DMS79 treated with DMSO at 0.1 percent for 48 hours (cell line): ENCODE data around the gene DUS1L.
A peak's percentile ranks its signal among the peaks of the same experiment; 100 is the strongest.

Experiments used
- DNase-seq: peaks from one replicate; lab custom pipeline; 2025; lab: John Stamatoyannopoulos, UW

The DUS1L gene

DNA sequence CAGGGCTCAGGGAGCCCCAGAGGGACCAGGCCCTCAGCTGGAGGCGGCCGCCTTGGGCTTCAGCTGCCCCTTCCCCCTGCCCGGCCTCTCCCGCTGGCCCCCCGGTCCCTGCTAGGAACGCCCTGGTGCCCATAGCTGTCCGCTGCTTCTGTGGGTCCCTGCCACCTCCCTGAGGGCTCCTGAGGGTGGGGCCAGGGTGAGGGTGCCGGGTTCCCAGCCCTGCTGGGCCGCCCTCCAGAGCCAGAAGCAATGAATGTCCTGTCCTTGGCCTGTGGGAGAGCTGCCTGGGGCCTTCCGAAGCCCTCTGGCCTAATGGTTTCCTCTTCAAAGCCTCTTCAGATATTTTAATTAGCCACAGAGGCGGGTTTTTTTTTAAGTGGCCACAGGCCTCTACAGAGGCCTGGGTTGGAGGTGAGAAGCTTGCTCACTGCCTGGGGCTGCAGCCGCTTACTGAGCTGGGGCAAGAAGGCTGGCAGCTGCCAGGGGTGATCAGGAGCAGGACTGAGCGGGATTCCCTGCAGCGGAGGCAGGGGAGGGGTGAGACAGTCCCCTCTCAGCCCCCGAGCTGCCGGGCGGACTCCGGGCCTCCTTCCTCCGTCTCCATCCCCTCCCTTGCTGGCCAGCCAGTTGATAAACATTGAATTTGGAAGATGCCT is 52.8 kb downstream of the DUS1L start:
- DNase-seq: peak; percentile 68

DNA sequence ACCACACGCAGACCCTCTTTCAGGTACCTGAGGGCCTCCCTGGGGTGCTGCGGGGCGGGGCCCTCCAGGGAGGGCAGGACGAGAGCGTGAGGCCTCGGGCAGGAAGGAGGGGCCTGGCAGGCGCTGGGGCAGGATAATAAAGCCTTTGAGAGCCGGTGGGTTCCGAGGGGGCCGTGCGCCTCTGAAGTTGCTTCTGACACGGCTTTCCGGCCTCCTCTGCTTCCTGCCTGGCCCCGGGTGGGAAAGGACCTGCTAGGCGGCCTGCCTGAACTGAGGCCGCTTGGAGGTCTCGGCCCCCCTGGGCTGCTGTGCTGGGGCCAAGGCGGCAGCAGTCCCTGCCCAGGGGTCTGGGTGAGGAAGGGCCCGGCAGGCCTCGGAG is 53.4 kb downstream of the DUS1L start:
- DNase-seq: no peak

DNA sequence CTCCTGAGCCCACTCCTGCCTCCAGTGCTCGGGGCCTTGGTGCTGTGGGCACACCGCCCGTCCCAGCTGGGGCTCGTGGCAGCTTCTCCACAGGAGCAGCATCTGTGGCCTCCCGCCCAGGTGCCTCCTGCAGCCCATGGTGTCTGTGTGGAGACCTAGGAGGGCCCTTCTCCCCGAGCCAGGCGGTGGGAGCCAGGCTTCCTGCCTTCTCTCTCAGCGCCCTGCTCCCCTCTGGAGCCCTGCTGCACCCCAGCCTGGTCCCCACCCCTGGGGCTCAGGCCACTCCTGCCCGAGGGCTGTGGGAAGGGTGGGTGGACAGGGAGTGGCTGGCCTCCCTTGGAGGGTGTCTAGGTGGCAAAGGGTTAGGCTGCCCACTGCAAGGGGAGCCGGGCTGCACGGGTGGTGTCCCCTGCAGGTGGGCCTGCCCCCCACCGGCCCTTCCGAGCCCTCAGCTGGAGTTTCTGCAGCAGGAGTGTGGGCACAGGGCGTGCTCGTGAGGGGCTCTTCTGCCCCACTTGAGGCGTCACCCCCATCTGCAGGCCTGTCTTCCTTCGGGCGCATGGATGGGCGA is 53.9 kb downstream of the DUS1L start:
- no peak for DNase-seq

DNA sequence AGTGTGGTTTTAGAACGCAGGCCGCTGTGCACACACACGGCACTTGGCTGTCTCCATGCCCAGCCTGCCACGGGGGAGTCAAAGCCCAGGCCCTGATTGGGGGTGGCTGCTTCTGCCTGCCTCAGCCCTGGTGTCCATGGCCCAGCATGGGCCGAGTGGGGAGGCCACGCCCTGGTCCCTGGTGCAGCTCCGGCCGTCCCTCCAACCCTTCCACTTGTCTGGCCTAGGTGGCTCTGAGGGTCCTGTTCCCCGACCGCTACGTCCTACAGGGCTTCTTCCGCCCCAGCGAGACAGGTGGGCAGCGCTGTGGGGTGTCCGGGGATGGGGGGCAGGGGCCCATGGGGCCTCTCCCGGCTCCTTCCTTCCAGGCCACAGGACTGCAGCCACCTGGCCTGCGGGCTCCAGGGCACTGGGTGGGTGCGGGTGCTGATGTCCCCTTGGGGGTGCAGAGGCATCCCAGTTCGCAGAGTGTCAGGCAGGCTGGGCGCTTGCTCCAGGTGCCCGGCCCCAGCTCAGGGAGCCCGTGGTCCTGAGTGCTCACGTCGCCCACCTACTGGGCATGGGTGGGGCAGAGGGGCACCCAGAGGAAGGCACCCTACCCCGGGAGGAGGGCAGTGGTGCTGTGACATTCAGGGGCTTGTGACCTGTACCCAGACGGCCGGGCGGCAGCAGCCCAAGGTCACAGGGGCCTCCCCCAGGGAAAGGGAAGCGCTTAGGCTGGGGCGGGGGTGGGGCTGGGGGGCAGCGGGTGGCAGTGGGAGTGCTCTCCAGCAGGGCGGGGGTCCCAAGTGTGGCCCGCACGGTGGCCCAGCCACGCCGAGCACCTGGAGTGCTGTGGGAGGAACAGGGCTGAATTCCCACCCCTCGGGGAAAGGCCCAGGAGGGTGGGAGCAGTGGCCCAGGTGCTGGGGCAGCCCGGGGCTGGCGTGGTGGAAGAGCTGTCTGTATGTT is 54.8 kb downstream of the DUS1L start:
- no peak for DNase-seq

DNA sequence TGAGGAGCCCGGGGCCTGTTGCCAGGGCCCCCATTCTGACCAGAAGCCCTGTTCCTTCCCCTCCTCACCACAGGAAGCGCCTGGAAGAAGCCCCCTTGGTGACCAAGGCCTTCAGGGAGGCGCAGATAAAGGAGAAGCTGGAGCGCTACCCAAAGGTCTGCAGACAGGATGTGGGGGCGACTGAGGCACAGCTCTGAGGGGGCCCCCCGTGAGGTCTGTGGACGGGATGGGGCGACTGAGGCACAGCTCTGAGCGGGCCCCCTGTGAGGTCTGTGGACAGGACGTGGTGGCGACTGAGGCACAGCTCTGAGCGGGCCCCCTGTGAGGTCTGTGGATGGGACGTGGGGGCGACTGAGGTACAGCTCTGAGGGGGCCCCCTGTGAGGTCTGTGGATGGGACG is 56.2 kb downstream of the DUS1L start:
- no peak for DNase-seq

DNA sequence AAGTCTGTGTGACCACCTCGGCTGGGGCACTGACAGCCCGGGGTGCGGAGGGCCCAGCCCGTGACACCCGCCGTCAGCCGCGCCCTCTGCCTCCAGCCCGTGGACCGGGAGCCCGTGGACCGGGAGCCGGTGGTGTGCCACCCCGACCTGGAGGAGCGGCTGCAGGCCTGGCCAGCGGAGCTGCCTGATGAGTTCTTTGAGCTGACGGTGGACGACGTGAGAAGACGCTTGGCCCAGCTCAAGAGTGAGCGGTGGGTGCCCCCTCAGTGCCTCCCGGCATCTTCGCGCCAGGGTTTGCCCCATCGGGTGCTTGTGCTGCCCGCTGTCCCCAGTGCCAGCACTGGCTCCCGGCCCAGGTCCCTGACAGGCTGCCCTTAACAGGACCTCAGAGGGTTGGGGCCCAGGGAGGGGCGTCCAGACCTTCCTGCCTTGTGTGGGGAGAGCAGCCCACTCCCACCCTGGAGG is 56.6 kb downstream of the DUS1L start:
- no peak for DNase-seq

DNA sequence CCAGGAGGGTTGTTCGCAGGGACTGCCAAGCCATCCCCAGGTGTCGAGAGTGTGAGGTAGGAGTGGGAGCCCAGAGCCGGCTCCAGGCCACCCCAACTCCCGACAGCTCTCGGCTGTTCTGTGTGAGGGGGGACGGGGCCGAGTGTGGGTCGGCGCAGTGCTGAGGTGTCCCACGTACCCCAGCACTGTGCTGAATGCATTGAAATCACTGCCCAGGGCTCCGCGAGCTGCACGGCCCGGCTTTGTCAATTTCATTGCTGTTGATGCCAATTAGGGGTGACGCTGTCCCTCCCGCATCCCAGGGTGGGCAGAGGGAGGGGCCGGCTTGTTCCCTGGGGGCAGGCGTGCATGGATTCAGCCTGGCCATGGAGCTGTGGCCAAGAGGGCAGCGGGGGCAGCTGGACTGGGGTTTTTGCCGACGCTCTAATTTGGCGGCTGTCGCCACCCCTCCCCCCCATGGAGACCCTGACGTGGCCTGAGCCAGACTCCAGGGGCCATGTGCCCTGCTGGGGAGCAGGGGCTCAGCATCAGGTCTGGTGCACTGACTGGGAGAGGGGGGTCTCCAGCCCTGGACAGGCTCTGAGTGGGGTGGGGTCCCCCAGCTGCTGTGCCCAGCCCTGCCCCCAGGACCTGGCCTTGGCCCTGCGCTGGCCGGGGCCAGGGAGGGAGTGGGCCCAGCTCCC is 57.2 kb downstream of the DUS1L start:
- no peak for DNase-seq
